Peyer's patch (tissue), 4 donors: ENCODE data around the gene IWS1. TPM values are rescaled to one million over a fixed set of nuclear protein-coding genes. Genes with fewer than 3 reads are reported as not detected.

Source experiments
- DNase-seq, 3 donors: peaks; one replicate each; pipeline ENCODE4 v3.0.0-alpha.2; 2017 to 2019
- H3K27ac ChIP-seq, 4 donors: fragments of 200-600 bp; sonication (generic); one replicate each; pipeline ENCODE4 v1.5.1; 2016 to 2019
- H3K27me3 ChIP-seq, 2 donors: fragments of 200-600 bp; sonication (generic); one replicate each; pipeline ENCODE4 v1.5.1; 2019
- H3K36me3 ChIP-seq, 3 donors: fragments of 200-600 bp; sonication (generic); one replicate each; pipeline ENCODE4 v1.5.1; 2016 to 2019
- H3K4me1 ChIP-seq, 4 donors: fragments of 200-600 bp; sonication (generic); one replicate each; pipeline ENCODE4 v1.5.1; 2016 to 2019
- H3K4me3 ChIP-seq, 4 donors: fragments of 200-600 bp; sonication (generic); 1 replicate in 3 of 4; 2 replicates in 1 of 4; pipeline ENCODE4 v1.5.1; 2016 to 2019; ENCODE audit warnings: mild to moderate bottlenecking in 1 of 4
- H3K9me3 ChIP-seq, 4 donors: fragments of 200-600 bp; sonication (generic); one replicate each; pipeline ENCODE4 v1.5.1; 2016 to 2019; ENCODE audit warnings: mild to moderate bottlenecking in 1 of 4
- CTCF ChIP-seq, 6 experiments: fragments of 450-650 bp in 4 of 6; fragments of 200-600 bp in 2 of 6; sonication (generic) in 1 of 6; IDR thresholded peaks; one replicate each; pipeline ENCODE4 v1.5.1; 2017 to 2019; ENCODE audit warnings: antibody characterized with exemption in 6 of 6, mild to moderate bottlenecking in 3 of 6, moderate library complexity in 1 of 6
- POLR2A ChIP-seq, 2 donors: fragments of 450-650 bp; IDR thresholded peaks; one replicate each; pipeline ENCODE4 v1.5.1; 2017; ENCODE audit warnings: antibody characterized with exemption in 2 of 2, mild to moderate bottlenecking in 2 of 2, moderate library complexity in 2 of 2
- total RNA-seq, 4 donors: library from RNA; depleted of rRNA; stranded (reverse); fragments of >200 nt; gene quantifications; one replicate each; pipeline ENCODE4 v1.1.0, GENCODE V29; 2016

Gene IWS1
- total RNA-seq, 4 donors from 2014 or later = 39.6 to 189 (median 54.6) TPM

- Histone ChIP-seq H3K27ac (no peak overlapping the region), H3K4me1 (peaks cover 0 to 9% (median 0%) of the 10 kb centered on the region in 4 donors), H3K36me3 (peaks cover 0 to 71% (median 0%) of the 10 kb centered on the region in 3 donors), H3K9me3 (no peaks in the 10 kb centered on the region), H3K4me3 (no peak overlapping the region), H3K27me3 (no peaks in the 10 kb centered on the region)
- DNase-seq = no peak
- no peak for TF ChIP-seq POLR2A (IDR thresholded peaks at IDR 0.05)
- TF ChIP-seq CTCF (IDR thresholded peaks at IDR 0.05) = no peak
These were observed 22.8 kb downstream of the IWS1 start for GRCh38 chr2:127503491-127503890.

- no peak overlapping the region for H3K27ac ChIP-seq
- no peak overlapping the region for H3K4me3 ChIP-seq
- no peaks in the 10 kb centered on the region for H3K4me1 ChIP-seq
- no peak for DNase-seq
- peaks cover 0 to 98% (median 0%) of the 10 kb centered on the region in 3 donors for H3K36me3 ChIP-seq
- H3K9me3 ChIP-seq = no peaks in the 10 kb centered on the region
- H3K27me3 ChIP-seq = no peaks in the 10 kb centered on the region
- TF ChIP-seq POLR2A (IDR thresholded peaks at IDR 0.05) = no peak
These were observed 27.9 kb downstream of the IWS1 start for GRCh38 chr2:127498386-127498785.

GRCh38 chr2:127490283-127490682 lies 36.0 kb downstream of the IWS1 start:
- TF ChIP-seq CTCF (IDR thresholded peaks at IDR 0.05) (peak in 2 of 6 experiments; percentile 5), POLR2A (IDR thresholded peaks at IDR 0.05) (no peak)
- H3K36me3 ChIP-seq = peaks cover 0 to 97% (median 0%) of the 10 kb centered on the region in 3 donors
- no peak overlapping the region for H3K4me3 ChIP-seq
- no peaks in the 10 kb centered on the region for H3K9me3 ChIP-seq
- no peaks in the 10 kb centered on the region for H3K4me1 ChIP-seq
- H3K27me3 ChIP-seq = no peaks in the 10 kb centered on the region
- DNase-seq = no peak
- H3K27ac ChIP-seq = peak overlapping the region in 1 of 4 donors; percentile 27

DNA sequence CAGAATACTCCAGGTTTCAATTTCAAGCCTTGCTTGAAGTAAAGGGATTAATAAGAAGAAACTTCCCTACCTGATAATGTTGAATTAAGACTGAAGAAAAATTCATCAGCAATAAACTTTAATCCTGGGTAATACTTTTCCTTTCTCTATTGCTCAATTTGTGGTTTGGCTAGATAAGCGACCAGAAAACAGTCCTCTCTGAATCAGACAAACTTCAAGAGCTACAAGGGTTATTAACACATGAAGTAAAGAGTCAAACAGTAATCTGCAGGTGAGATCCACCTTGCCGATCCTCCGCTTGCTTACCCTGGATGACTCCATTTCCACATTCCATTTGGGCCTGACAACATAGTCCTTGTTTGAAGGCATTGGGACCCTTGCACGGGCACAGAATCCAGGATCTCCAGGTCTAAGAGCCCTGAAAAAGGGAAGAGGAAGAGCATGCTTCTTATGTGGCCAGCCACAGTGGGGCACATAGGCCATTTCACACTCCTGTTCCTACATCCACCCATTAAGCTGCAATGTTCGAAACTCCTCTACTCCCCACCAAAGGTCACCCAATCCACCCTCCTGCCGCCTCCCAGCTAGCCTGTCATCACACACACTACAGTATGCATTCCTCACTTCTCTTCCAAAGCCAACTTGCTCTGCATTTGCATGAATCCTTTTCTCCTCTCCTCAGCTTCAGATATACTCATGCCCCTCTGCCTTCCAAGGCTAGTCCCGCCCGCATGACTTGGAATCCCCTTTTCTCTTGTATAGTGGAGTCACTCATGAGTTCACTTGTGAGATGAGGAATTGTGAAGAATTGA lies 39.8 kb downstream of the IWS1 start:
- TF ChIP-seq CTCF (IDR thresholded peaks at IDR 0.05) (no peak), POLR2A (IDR thresholded peaks at IDR 0.05) (no peak)
- Histone ChIP-seq H3K4me1 (no peaks in the 10 kb centered on the region), H3K4me3 (no peak overlapping the region), H3K36me3 (peaks cover 0 to 93% (median 0%) of the 10 kb centered on the region in 3 donors), H3K27me3 (no peaks in the 10 kb centered on the region), H3K27ac (no peak overlapping the region), H3K9me3 (no peaks in the 10 kb centered on the region)
- DNase-seq = no peak

- H3K4me3 ChIP-seq = no peak overlapping the region
- no peak overlapping the region for H3K27ac ChIP-seq
- no peaks in the 10 kb centered on the region for H3K4me1 ChIP-seq
- TF ChIP-seq POLR2A (IDR thresholded peaks at IDR 0.05) (no peak), CTCF (IDR thresholded peaks at IDR 0.05) (no peak)
- DNase-seq = no peak
- no peaks in the 10 kb centered on the region for H3K27me3 ChIP-seq
- H3K9me3 ChIP-seq = no peaks in the 10 kb centered on the region
- H3K36me3 ChIP-seq = peaks cover 0 to 95% (median 0%) of the 10 kb centered on the region in 3 donors
These were observed 40.6 kb downstream of the IWS1 start for GRCh38 chr2:127485694-127486071.

DNA sequence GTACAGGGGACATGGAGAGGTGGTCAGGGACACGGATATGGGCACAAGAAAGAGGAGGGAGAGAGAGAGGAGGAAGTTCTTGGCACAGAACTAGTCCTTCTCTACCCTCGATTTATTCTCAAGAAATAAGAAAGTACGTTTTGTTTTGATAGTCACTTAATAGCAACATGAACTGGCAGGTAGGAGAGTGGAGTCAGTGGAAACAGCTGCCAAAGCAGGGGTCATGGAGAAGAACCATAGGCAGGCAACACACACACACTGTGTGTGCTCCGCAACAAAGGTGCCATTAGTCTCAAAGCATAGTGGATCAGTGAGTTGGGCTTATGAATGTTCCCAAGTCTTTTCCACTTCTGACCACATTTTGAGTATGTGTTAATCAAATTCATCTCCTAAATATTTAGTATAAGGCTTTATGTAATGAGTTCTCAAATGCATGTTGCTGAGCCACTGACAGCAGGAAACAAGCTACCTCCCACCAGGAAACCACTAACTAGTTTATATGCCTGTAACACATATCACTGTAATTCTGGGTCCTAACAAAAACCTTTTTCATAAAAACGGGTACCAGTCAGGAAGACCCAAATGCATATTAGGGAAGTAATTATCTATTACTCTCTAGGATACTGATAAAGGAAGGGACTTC lies 41.1 kb downstream of the IWS1 start:
- no peaks in the 10 kb centered on the region for H3K27me3 ChIP-seq
- no peaks in the 10 kb centered on the region for H3K4me1 ChIP-seq
- no peak overlapping the region for H3K27ac ChIP-seq
- H3K36me3 ChIP-seq = peaks cover 0 to 94% (median 0%) of the 10 kb centered on the region in 3 donors
- DNase-seq = no peak
- TF ChIP-seq POLR2A (IDR thresholded peaks at IDR 0.05) (no peak), CTCF (IDR thresholded peaks at IDR 0.05) (no peak)
- H3K9me3 ChIP-seq = no peaks in the 10 kb centered on the region
- H3K4me3 ChIP-seq = no peak overlapping the region
